ENCODE data around the gene UBE2E1. TPM values are rescaled to one million over a fixed set of nuclear protein-coding genes. Genes with fewer than 3 reads are reported as not detected.

Gene UBE2E1
- total RNA-seq, 1 experiment from 2014 or later = 74.3 TPM

GRCh38 chr3:23809840-23810342 lies 4.1 kb downstream of the UBE2E1 start:
- H3K4me3 Mint-ChIP-seq (ENCODE audit: low read depth, unreplicated experiment) = peak overlapping the region; percentile 77
- BruUV-seq (replicated peaks) = no TSS peak
- no peak for TF ChIP-seq CTCF (IDR thresholded peaks at IDR 0.05; ENCODE audit: unreplicated experiment)
- no peaks in the 10 kb centered on the region for H3K27me3 Mint-ChIP-seq (ENCODE audit: unreplicated experiment)
- CTCF ChIA-PET = no interaction called here
- intact Hi-C loops (cut with micrococcal nuclease; ENCODE audit: unreplicated experiment) = loop anchor here (10.0 kb wide), 1 partner anchor 625 kb away; no protein-coding TSS in a partner anchor
- DNase-seq = no peak
- peaks cover 54% of the 10 kb centered on the region for H3K36me3 Mint-ChIP-seq (ENCODE audit: insufficient read depth, unreplicated experiment)
- peak overlapping the region; percentile 94 for H3K27ac Mint-ChIP-seq (ENCODE audit: unreplicated experiment)
- peaks cover 44% of the 10 kb centered on the region for H3K4me1 Mint-ChIP-seq (ENCODE audit: low read depth, unreplicated experiment)
- H3K9me3 Mint-ChIP-seq (ENCODE audit: low read depth, unreplicated experiment) = no peaks in the 10 kb centered on the region

DNA sequence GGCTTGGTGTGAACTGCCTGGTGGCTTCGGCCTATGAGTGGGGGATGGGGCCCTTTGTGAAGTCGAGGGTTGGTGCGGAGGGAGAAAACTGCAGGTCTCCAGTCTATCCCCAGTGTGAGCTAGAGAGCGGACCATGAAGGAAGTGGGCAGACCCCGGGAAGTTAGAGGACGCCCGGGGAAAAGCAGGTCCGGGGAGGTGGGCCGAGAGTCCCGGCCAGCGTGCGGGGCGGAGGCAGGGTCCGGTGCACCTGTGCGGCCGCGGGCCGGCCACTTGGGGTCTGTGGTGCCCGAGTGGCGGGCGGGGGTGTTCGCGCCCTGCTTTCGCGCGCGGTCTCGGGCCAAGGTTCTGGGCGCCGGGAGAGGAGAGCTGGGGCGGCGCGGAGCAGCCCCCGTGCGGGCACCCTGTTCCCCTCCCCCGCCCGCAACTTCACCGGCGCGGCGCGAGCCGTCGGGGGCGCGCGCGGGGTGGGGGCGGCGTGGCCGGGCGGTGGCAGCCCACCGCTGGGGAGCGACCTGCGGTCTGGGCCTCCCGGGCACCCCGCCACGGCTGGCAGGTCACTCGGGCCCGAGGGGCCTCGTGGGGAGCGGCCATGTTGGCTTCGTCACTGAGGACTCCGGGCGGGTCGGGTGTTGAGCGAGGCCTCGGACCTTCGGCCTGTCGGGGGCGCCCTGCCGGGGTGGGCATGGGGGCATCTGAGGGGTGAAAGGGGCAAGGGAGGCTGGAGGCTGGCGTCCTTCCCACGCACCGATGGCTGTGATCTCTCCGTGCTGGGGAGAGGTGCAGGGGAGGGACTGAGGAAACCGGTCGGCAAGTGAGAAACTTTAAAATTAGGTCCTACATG lies 4.8 kb downstream of the UBE2E1 start:
- CTCF ChIA-PET = no interaction called here
- peak; percentile 73 for DNase-seq
- intact Hi-C loops (cut with micrococcal nuclease; ENCODE audit: unreplicated experiment) = no loop called here
- BruUV-seq (replicated peaks) = no TSS peak
- H3K27ac Mint-ChIP-seq (ENCODE audit: unreplicated experiment) = peak overlapping the region; percentile 94
- H3K9me3 Mint-ChIP-seq (ENCODE audit: low read depth, unreplicated experiment) = no peaks in the 10 kb centered on the region
- no peaks in the 10 kb centered on the region for H3K27me3 Mint-ChIP-seq (ENCODE audit: unreplicated experiment)
- H3K4me1 Mint-ChIP-seq (ENCODE audit: low read depth, unreplicated experiment) = peaks cover 44% of the 10 kb centered on the region
- no peak for TF ChIP-seq CTCF (IDR thresholded peaks at IDR 0.05; ENCODE audit: unreplicated experiment)
- peak overlapping the region; percentile 77 for H3K4me3 Mint-ChIP-seq (ENCODE audit: low read depth, unreplicated experiment)
- H3K36me3 Mint-ChIP-seq (ENCODE audit: insufficient read depth, unreplicated experiment) = peaks cover 49% of the 10 kb centered on the region

- TF ChIP-seq CTCF (IDR thresholded peaks at IDR 0.05; ENCODE audit: unreplicated experiment) = no peak
- CTCF ChIA-PET = interaction anchor here (0.7 kb wide), 1 partner anchor 255 kb away, joined by 3 read pairs; no protein-coding TSS in a partner anchor
- peaks cover 44% of the 10 kb centered on the region for H3K36me3 Mint-ChIP-seq (ENCODE audit: insufficient read depth, unreplicated experiment)
- peak overlapping the region; percentile 94 for H3K27ac Mint-ChIP-seq (ENCODE audit: unreplicated experiment)
- no TSS peak for BruUV-seq (replicated peaks)
- H3K9me3 Mint-ChIP-seq (ENCODE audit: low read depth, unreplicated experiment) = no peaks in the 10 kb centered on the region
- DNase-seq = peak; percentile 13
- H3K27me3 Mint-ChIP-seq (ENCODE audit: unreplicated experiment) = no peaks in the 10 kb centered on the region
- H3K4me1 Mint-ChIP-seq (ENCODE audit: low read depth, unreplicated experiment) = peaks cover 44% of the 10 kb centered on the region
- intact Hi-C loops (cut with micrococcal nuclease; ENCODE audit: unreplicated experiment) = no loop called here
- H3K4me3 Mint-ChIP-seq (ENCODE audit: low read depth, unreplicated experiment) = peak overlapping the region; percentile 77
Measured at GRCh38 chr3:23811185-23811527, 5.4 kb downstream of the UBE2E1 start.

GRCh38 chr3:23811919-23812318 lies 6.2 kb downstream of the UBE2E1 start:
- H3K9me3 Mint-ChIP-seq (ENCODE audit: low read depth, unreplicated experiment) = no peaks in the 10 kb centered on the region
- CTCF ChIA-PET = interaction anchor here (0.7 kb wide), 1 partner anchor 162 kb away, joined by 3 read pairs; no protein-coding TSS in a partner anchor
- no peak for DNase-seq
- no peak for TF ChIP-seq CTCF (IDR thresholded peaks at IDR 0.05; ENCODE audit: unreplicated experiment)
- H3K27ac Mint-ChIP-seq (ENCODE audit: unreplicated experiment) = peak overlapping the region; percentile 94
- peaks cover 43% of the 10 kb centered on the region for H3K4me1 Mint-ChIP-seq (ENCODE audit: low read depth, unreplicated experiment)
- H3K27me3 Mint-ChIP-seq (ENCODE audit: unreplicated experiment) = no peaks in the 10 kb centered on the region
- H3K4me3 Mint-ChIP-seq (ENCODE audit: low read depth, unreplicated experiment) = peak overlapping the region; percentile 77
- peaks cover 37% of the 10 kb centered on the region for H3K36me3 Mint-ChIP-seq (ENCODE audit: insufficient read depth, unreplicated experiment)
- no TSS peak for BruUV-seq (replicated peaks)
- intact Hi-C loops (cut with micrococcal nuclease; ENCODE audit: unreplicated experiment) = no loop called here

Data from Calu3 (cell line).